Dedifferentiated amniotic fluid mesenchymal stem cell (primary cell): Measurements from ENCODE around the gene SPATA24.
"Not testable (repeated sequence)": the region's sequence is repeated elsewhere in the genome, so short reads cannot be mapped to it uniquely, and the experiment has no call there.

ENCODE experiments used
- DNase-seq: peaks from one replicate; pipeline ENCODE4 v3.0.0-alpha.2; 2016; ENCODE audit errors: extremely low spot score

SPATA24 gene

DNA sequence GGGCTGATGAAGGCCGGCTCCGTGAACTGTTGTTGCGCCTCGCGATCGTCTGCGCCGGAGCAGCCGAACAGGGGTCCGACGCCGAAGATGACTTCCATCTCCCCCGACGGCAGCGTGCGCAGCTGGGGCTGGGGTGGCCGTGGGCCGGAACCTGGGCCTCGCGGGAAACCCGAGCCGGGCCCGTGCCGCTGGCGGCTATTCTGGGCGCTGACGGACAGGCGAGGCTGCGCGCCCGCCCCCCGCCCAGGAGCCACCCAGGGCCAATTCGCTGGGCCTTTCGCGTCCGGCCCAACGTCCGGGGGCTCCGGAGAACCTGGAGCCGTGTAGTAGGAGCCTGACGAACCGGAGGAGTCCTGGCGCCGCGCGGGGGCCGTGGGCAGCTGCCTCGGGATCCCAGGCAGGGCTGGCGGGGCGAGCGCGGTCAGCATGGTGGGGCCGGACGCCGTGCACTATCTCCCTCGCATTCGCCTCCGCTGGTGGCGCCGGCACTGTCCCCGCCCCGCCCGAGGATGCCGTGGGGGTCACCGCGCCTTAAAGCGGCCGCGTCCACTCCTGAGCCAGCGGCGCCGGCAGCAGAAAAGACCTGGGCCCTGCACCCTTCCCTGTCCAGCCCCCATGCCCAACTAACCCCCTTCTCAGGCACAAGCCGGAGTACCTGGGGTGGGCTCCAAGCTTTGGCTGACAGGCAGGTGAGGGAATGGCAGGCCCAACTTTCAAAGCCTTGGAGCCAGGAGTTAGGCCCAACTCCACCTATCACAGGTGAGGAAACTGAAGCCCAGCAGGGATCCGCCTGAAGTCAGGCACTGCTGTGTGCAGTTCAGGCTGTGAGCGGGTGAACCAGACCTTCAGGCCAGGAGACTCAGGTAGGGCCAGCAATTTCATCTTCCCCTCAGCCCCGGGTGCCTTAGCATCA lies 9.0 kb downstream of the SPATA24 start, which contains the start of gene PROB1:
Gene PROB1, minus strand, starts transcription at position 451 of the 913 bp plus-strand sequence. Its CDS starts 23 bp downstream, at position 428.
- DNase-seq: no peak

DNA sequence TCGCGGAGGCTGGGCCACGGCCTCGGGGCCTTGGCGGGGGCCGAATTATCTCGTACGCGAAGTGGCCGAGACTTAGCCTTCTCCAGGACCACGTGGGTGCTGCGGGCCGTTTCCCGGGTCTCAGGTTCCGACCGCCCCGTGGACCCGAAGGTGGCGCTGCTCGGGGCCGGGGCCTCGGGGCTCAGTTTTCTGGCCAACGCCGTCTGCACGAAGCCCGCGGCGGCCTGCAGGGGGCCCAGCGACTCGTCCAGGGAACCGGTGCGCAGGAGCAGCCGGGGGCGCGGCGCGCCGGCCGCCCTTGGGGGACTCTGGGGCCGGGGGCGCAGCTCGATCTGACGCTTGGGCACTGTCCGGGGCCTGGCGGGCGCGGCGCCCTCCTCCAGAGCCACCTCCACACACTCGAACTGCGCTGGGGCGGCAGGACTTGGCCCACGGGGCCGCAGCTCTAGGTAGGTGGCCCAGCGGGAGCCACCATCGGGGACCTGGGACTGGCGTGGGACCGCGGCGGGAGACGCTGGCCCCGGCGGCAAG lies 9.7 kb downstream of the SPATA24 start:
- no peak for DNase-seq

DNA sequence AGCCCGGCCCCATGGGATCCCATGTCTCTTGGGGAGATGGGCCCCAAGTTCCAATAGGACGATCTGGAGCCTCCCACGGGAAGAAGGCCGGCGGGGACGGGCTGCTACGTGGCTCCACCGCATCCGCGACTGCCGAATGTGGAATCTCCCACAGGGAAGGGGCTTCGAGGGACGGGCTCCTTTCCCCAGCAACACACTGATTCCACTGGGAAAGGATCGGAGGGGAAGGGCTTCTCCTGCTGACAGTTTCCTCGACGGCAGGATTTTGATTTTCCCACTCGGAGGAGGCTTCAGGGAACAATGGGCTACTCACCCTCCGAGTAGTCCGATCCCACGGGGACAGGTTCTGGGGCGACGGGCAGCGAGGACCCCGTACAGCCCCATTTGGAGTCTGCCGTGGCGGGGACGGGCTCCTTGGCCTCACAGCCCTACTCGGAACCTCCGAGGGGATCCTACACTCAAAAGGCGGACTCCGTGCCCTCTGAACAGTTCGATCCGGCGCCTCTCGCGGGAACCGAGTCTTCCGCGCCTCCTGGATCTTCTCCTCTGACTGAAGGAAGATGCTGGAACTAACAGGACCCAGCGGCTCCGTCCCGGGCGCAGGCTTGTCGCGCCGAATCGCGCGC lies 10.3 kb downstream of the SPATA24 start:
- no peak for DNase-seq

DNA sequence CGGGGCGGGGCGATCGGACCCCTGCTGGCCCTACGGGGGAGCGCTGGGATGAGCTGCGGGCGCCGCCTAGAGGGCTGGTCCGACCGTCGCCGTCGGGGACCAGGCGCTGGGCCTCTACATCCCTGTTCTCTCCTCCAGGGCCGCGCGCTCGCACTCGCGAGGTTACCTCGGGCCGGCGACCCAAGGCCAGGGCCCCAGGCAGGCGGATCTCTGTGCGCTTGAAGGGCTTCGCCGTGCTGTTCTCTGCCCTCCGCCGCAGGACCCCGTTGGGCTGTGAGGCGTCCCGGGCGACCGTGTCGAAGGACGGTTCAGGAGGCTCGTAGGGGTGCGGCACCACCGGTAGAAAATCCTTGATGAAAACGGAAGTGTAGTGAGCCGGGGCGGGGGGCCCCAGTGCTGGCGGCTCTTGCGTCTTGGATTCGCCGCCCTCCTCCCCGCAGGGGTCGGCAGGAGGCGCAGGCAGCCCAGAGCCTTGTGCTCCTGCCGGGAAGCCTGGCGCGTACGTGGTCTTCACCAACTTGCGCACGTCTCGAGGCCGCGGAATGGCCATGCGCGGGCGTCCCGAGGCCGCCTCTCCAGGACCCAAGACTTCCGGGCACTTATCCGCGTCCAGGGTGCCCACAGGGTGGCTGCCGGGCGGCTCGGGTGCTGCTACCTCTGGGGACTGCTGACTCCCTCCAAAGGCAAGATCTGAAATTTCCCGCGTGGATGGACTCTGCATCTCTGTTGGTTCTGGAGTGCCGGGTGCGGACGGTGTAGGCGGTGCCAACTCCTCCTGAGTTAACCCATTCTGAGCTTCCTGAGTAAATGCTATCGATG lies 11.0 kb downstream of the SPATA24 start:
- DNase-seq: no peak

DNA sequence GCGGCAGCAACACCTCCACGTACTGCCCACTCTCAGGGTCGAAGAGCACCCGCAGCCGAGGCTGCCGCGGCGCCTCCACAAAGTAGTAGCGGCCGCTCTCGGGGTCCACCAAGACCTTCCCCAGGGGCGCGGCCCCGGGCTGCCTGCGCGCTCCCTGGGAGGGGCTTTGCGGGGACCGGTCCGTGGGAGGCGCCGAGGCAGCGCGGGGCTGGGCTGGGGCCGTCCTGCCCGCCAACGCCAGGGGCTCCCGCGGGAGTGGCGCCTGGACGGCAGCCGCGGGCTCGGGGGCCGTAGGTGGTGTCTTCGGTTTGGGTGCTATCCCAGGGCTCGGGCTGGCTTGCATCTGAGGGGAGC lies 11.6 kb downstream of the SPATA24 start:
- no peak for DNase-seq

DNA sequence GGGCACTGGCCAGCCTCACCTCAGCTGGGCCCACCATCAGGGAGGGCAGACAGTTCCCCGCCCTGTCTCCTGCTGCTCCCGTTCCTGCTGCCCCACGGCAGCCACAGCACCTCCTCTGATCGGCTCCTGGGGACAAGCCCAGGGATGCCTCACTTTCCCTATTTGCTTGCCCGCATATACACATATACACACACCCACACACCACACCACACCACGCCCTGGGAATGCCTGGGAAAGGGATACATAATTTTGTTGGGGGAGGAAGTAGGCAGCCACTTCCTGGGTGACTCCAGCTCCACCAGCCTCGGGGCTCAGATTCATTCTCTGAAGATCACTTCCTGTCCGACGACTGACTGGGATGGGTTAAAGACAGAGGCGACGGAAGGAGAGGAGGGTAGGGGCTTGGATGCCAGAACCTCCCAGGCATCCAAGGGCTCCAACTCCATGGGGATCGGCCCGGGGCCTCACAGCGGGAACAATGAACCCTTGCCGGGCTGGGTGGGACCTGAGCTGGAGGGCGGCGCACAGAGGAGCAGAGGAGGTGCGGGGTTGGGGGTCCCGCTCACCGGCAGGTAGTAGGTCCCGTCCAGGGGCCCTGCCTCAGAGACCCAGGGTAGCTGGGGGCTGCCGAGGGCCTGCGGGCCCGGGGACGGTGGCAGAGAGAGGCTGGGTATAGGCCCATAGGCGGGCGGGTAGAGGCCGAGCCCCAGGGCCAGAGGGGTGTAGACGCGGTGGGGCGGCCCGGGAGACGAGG lies 12.1 kb downstream of the SPATA24 start:
- no peak for DNase-seq

DNA sequence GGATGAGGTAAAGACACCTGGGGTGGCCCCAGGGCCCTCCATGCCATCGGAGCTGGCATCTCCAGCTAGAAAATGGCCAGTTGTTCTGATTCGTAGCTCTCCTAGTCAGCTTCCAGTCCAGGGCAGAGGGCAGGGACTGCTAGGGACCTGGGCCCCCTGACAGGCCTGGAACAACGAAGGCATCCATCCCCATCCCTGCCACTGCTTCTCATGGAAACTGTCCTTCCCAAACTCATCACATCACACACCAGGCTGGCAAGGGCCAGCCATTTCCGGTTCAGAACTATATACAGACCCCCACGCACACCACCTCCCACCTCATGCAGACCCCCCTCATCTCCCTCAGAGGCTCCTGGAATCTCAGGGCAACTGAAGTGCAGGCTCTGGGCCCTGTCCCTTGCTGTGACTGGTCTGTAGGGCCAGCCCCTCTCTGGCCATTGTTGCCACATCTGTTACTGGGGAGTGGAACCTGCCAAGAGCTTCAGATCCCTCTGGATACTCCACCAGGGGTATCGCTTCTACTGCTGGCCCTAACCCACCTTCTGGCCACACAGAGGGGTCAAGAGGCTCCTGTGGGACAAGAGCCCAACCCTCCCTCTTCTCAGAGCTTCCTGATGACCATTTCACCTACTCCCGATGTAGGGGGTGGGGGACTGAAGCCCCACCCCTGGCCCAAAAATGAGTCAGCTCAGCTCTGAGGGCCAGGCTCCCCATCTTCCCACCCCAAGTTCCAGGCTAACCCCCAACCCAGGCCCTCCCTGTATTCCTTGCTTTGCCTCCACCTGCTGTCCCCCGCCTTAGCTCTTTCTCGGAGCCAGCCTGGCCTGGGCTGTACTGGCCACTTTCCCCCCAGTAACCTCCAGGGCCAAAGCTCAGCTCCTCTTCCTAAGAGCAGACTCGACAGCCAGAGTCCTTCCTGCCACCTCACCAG lies 13.0 kb downstream of the SPATA24 start:
- no peak for DNase-seq

DNA sequence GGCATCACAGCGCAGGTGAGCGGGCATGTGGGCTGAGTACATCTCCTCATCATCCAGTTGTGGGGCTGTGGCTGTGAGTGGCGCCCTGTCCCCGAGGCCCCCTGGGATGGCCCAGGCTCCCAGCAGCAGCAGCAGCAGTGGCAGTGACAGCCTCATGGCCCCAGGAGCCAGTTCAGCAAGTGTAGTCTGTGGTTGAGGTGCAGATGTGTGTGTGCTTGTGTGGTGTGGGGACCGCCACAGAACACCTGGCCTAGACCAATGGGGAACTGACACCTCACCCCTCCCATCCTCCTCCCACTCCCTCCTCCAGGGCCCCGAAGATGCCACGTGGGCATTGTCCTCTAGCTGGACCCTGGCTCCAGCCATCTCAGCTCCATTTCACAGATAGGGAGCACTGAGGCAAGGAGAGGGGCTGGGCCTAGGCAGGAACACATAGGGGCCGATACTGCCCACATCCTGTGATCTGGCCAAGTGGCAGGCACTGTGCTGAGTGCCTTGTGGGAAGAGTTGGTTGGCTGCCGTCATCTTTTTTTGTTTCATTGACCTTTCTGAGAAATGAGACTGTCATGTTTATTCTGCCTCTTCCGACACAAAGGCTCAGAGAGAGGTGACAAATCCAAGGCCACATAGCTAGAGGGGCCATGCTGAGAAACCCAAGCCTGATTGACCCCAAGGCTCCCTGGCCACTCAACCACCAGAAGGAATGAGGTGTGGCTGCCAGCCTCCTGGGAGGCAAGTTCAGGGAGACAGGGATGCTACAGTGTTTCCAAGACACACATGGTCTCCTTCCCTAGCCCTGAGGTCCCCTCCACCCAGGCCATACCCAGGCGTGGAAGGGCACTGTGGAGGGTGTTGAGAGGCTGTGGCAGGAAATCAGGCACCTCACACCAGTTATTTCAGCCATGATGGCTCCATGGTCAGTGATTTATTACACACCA lies 13.9 kb downstream of the SPATA24 start, which contains the start of gene MZB1:
Gene MZB1, minus strand, starts transcription at position 213 of the 938 bp plus-strand sequence. Its CDS starts 57 bp downstream, at position 156.
- DNase-seq: no peak

DNA sequence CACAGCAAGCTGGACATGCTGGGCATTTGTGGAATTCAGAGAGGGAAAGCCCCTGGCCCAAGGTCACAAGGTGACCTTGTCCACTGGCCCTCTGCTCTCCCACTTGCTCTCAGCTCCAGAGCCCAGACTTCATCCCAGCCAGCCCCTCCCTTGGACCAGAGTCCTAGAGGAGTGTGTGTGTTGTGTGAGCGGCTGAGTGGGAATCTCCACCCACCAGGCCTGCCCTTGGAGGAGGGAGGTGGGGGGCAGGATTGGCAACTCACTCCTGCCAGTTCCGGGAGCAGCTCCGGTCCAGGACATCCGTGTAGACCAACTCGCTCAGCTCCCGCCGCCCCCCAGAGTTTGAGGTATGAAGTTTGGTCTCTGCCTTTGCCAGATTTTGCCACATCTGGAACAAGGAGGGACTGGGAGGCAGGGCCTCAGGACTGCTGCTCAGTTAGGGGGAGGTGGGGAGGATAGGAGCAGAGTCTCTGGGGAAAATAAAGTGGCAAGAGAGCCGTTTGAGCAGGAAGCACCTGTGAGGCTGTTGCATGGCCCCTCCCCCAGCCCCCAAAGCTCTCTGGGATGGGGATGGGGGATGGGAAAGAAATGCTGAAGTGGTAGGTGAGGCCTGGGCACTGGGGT lies 15.6 kb downstream of the SPATA24 start:
- no peak for DNase-seq

DNA sequence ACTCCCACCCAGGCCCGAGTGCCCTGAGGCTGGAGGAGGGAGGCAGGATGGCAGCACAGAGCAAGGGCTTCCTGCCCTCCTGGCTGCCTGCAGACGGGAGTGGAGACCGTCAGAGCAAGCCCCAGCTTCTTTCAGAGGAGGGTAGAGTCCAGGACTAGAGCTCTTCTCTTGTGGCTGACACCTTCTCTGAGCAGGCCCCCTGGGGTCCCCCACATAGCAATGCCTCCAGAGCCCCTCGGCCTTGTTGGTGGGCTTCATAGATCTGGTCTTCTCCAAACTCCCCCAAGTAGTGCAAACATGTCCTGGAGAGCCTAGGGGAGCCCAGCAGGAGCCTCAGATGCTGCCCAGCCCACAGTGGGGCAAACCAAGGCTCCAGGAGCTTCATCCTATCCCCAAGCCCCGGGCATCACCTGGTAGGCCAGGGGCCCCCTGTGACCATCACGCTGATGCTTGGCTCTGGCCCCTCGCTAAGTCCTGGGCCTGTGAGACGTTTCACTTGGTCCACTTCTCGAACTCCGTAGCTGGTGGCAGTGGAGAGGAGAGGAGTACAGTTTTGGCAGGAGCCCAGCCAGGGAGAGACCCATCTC lies 16.2 kb downstream of the SPATA24 start:
- no peak for DNase-seq

DNA sequence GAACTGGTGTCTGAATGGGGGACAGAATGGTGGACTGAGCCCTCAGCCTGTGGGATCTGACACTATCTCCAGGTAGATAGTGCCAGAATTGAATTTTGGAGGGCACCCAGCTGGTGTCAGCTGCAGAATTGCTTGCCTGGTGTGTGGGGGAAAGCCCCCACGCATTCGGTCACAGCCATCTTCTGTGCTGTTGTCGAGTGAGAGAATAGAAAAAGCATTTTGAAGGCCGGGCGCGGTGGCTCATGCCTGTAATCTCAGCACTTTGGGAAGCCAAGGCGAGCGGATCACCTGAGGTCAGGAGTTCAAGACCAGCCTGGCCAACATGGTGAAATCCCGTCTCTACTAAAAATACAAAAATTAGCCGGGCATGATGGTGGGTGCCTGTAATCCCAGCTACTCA lies 16.9 kb downstream of the SPATA24 start:
- not testable (repeated sequence) for DNase-seq

DNA sequence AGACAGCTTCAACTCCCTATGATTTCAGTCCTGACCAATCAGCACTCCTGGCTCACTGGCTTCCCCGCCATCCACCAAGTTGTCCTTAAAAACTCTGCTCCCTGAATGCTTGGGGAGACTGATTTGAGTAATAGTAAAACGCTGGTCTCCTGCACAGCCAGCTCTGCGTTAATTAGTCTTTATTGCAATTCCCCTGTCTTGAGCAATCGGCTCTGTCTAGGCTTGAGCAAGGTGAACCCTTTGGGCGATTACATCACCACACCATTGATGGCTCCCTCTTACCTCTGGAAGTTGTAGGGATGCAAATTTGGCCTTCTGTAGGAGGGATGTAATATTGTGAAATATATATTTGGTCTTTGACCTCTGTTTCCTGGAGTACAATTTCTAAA lies 17.8 kb downstream of the SPATA24 start:
- DNase-seq: no peak

DNA sequence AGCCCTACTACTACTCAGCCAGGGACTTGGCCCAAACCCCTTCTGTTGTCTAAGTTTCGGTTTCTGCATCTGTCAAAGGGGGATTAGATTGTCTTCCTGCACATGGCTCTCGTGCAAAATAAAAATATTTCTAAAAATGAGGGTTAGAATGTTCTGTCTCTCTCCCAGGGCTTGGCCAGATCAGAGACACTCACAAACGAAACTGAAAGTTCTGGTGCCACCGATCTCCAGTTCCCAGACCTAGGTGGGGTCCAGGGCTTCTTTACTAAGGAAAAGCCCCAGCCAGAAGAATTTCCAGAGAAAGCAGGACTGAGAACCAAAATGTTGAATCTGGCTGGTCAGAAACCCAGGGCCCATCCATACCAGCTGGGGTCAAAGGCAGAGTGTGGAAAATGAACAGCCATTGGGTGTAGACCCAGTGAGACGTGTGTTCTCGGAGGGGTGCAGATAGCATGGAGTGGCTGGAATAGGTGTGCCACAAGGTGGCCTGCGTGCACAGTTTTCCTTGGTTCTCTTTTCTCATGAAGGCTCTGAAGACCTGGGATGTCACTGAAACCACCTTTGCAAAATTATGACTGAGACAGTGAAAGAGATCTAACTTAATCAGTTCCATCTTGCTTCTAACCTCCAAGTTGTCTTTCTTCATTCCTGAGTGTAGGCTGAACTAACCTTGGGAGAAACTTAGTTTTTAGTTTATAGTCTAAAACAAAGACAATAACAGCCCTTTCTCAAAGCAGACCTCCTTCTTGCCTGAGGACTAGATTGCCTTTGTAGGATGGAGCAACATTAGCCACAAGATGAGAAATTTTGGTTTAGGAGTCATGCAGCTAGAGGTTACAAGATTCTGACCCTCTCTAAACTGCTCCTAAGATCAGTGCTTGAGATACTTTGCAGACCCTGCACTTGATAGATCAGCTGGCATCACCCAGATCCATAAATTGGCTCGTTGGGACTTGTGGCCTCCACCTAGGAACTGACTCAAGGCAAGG lies 18.5 kb downstream of the SPATA24 start:
- DNase-seq: peak; percentile 35

DNA sequence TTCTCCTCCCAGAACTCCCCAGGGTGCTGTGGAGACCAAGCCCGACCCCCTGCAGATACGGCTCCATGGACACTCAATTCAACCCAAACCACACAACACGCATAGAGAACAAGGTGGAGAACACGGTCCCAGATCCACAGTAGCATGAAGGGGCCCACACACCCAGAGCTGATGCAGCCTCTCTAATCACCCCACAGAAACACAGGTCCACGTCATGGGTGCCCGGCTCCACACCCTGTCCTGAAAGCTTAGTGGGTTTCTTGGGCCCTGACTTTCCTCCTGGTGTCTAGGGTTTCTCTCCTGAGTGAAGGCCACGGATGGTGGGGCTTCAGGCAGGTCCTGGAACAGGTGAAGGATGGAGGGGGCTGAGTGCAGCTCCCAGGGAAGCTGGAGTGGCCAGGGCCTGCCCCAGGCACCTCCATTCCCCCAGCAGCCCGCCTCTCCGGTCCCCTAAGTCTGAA lies 19.3 kb downstream of the SPATA24 start:
- no peak for DNase-seq

DNA sequence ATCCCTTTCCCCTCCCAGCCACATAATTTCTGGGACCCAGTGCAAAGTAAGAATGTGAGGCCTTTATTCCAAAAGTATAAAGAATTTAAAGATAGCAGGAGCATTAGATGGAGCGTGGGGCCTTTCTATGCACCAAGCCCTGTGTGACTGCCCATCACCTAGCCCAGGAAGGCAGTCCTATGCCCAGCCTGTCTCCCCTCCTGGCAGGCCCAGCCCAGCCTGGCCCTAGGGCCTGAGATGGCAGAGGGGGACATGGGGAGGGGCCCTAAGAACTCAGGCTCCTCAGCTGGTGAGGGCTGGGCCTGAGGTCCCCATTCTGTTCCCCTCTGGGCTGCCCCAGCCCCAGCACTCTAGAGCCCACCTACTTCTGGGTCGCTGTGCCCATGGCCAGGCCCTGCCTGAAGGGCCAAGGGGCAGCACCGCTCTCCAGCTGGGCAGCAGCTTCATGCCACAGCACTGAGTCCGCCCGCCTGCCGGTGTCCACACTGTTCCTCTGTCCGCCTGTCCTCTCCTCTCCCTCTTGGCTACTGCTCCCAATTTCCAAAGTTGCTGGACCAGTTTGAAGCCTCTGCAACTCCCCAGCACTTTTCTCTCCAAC lies 19.8 kb downstream of the SPATA24 start:
- no peak for DNase-seq

DNA sequence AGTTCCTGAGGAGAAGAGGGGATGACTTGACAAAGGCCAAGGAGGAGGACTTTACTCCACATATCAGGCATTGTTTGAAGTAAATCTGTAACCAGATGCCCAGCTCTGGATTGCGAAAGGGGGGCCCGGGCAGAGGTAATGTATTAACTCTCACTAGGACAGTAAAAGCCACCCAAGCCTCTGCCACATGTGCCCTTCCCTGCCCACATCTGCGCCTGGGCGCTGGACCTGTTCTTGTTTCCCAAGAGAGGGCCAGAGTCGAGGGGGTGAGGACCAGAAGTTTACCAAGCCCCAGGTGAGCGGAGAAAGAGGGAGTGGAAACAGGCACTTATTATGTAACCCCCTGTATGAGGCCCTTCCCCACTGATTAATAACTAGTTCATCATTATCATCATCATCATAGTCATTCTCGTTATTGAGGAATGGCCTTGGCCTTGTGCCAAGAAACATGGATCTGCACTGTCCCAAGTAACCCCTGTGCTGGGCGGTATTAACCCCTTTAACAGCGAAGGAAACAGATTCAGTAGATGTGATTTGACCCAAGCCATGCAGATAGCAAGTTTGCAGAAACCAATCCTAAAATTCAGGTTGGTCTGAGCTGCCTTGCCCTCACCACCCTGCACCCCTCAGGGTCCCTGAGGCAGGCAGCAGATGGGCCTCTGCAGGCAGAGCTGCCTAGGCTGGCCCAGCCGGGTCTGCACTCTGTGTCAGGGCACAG lies 20.5 kb downstream of the SPATA24 start, which contains the start of gene SLC23A1:
Gene SLC23A1, minus strand, starts transcription at position 23 of the 718 bp plus-strand sequence. CDS start 44 bp downstream, outside the sequence.
- no peak for DNase-seq
